Body of pancreas (tissue), 4 donors: ENCODE data around the gene POLD2.

Experiments used
- CTCF ChIP-seq, 7 experiments: fragments of 450-650 bp in 4 of 7; fragments of 200-600 bp in 3 of 7; sonication (generic) in 3 of 7; IDR thresholded peaks; one replicate each; pipeline ENCODE4 v1.5.1; 2016 to 2019; ENCODE audit warnings: antibody characterized with exemption in 7 of 7
- POLR2A ChIP-seq, 3 donors: fragments of 450-650 bp; IDR thresholded peaks; one replicate each; pipeline ENCODE4 v1.6.1; 2016; ENCODE audit warnings: antibody characterized with exemption in 3 of 3, mild to moderate bottlenecking in 2 of 3

- TF ChIP-seq CTCF (IDR thresholded peaks at IDR 0.05) (no peak), POLR2A (IDR thresholded peaks at IDR 0.05) (no peak)
These were observed 34.0 kb upstream of the POLD2 start for GRCh38 chr7:44157116-44158080.
